HFFc6 (cell line): Measurements from ENCODE around the gene ARHGEF3. TPM values are rescaled to one million over a fixed set of nuclear protein-coding genes. Genes with fewer than 3 reads are reported as not detected.

Experiments used
- DNase-seq: peaks from one replicate; pipeline ENCODE4 v3.0.0-alpha.2; 2018
- H3K27ac Mint-ChIP-seq: 2 replicates; pipeline ENCODE4 v1.8.0; 2020; ENCODE audit warnings: mild to moderate bottlenecking, mixed read lengths
- H3K27me3 Mint-ChIP-seq: 2 replicates; pipeline ENCODE4 v1.8.0; 2021; ENCODE audit warnings: mild to moderate bottlenecking, moderate library complexity, mixed read lengths; ENCODE audit not compliant: insufficient read depth
- H3K36me3 Mint-ChIP-seq: 2 replicates; pipeline ENCODE4 v1.8.0; 2021; ENCODE audit warnings: low read depth, mixed read lengths
- H3K4me1 Mint-ChIP-seq: 2 replicates; pipeline ENCODE4 v1.8.0; 2020; ENCODE audit warnings: low read depth, mixed read lengths
- H3K4me3 Mint-ChIP-seq: 2 replicates; pipeline ENCODE4 v1.8.0; 2020; ENCODE audit warnings: mild to moderate bottlenecking, moderate library complexity, mixed read lengths
- H3K9me3 Mint-ChIP-seq: 2 replicates; pipeline ENCODE4 v1.8.0; 2020; ENCODE audit warnings: mild to moderate bottlenecking, mixed read lengths
- total RNA-seq, 6 experiments: library from RNA; stranded (reverse); fragmentation: NEBNext Ultra II Directional; extraction: Animal tissue kit (Norgen Biotek cat#: 25700); gene quantifications; 2 replicates in 1 of 6; 3 replicates in 5 of 6; pipeline ENCODE4 v1.2.3, GENCODE V29; 2021
- TF ChIP-seq, protein P1 (sequence below): fragments of 200-600 bp; sonication (generic); IDR thresholded peaks from 2 replicates; pipeline ENCODE4 v1.5.0; 2021; ENCODE audit warnings: antibody characterized with exemption, mild to moderate bottlenecking

ARHGEF3 gene
- total RNA-seq, 6 experiments from 2014 or later: 1.7 to 5.9 (median 2.4) TPM

DNA sequence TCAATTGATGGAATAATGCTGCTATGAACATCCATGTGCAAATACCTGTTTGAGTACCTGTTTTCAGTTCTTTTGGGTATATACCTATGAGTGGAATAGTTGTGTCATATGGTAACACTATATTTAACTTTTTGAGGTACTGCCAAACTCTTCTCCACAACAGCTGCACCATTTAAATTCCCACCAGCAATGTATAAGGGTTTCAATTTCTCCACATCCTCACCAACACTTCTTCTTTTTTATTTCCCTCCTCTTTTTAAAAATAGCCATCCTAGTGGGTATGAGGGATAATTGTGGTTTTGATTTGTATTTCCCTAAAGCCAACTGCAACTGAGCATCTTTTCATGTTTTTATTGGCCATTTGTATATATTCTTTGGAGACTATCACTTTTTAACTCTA is 31.3 kb upstream of the ARHGEF3 start:
- TF ChIP-seq, protein P1, sequence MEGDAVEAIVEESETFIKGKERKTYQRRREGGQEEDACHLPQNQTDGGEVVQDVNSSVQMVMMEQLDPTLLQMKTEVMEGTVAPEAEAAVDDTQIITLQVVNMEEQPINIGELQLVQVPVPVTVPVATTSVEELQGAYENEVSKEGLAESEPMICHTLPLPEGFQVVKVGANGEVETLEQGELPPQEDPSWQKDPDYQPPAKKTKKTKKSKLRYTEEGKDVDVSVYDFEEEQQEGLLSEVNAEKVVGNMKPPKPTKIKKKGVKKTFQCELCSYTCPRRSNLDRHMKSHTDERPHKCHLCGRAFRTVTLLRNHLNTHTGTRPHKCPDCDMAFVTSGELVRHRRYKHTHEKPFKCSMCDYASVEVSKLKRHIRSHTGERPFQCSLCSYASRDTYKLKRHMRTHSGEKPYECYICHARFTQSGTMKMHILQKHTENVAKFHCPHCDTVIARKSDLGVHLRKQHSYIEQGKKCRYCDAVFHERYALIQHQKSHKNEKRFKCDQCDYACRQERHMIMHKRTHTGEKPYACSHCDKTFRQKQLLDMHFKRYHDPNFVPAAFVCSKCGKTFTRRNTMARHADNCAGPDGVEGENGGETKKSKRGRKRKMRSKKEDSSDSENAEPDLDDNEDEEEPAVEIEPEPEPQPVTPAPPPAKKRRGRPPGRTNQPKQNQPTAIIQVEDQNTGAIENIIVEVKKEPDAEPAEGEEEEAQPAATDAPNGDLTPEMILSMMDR: no peak
- Mint-ChIP-seq H3K4me1 (peaks cover 20% of the 10 kb centered on the region), H3K27me3 (no peaks in the 10 kb centered on the region; the same call in 1 of the 2 replicates), H3K4me3 (no peak overlapping the region), H3K27ac (no peak overlapping the region), H3K9me3 (no peaks in the 10 kb centered on the region), H3K36me3 (no peaks in the 10 kb centered on the region)
- DNase-seq: no peak

- H3K4me1 Mint-ChIP-seq: peaks cover 14% of the 10 kb centered on the region
- DNase-seq: no peak
- TF ChIP-seq, protein P1: no peak
- no peak overlapping the region for H3K4me3 Mint-ChIP-seq
- H3K27me3 Mint-ChIP-seq: no peaks in the 10 kb centered on the region; the same call in 1 of the 2 replicates
- no peaks in the 10 kb centered on the region for H3K9me3 Mint-ChIP-seq
- H3K36me3 Mint-ChIP-seq: no peaks in the 10 kb centered on the region
- no peak overlapping the region for H3K27ac Mint-ChIP-seq
Observed at GRCh38 chr3:56831572-56831971, 29.8 kb upstream of the ARHGEF3 start.

DNA sequence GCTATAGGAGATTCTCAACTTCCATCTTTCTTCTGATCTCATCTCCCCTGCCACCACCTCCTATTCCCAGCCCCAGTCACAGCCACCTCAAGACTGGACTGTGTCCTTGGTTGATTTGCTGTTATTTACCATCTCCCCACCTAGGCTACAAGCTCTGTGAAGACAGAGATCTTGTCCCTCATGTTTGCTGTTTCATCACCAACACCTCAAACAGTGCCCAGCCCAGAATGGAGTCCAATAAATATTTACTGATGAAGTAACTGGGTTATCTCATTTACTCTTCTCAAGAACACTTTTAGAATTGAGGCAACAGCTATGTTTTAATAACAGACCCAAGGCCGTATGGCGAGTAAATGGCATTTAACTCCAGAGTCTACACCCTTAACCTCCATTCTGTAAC is 29.1 kb upstream of the ARHGEF3 start:
- no peaks in the 10 kb centered on the region for H3K36me3 Mint-ChIP-seq
- DNase-seq: no peak
- H3K27ac Mint-ChIP-seq: no peak overlapping the region
- TF ChIP-seq, protein P1: no peak
- no peaks in the 10 kb centered on the region for H3K9me3 Mint-ChIP-seq
- H3K4me1 Mint-ChIP-seq: peaks cover 9% of the 10 kb centered on the region
- no peak overlapping the region for H3K4me3 Mint-ChIP-seq
- peaks cover under 1% of the 10 kb centered on the region; the same call in 1 of the 2 replicates for H3K27me3 Mint-ChIP-seq

DNA sequence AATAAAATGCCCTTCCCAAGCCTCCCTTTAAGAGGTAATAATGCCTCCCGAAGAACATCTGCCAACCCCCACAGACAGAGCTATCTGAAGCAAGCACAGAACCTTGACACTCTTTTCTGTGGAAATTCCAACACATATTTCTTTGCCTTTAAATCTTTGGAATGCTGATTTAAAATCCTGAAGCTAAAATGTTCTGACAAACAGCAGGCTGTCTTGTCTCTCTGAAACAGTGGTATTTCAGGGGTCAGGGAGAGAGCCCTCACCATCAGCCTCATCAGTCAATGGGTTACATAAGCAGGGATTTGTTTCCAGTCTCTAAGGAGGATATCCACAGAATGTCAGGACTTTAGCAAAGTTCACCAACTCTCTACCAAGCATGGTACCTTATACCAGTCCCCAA is 27.8 kb upstream of the ARHGEF3 start:
- Mint-ChIP-seq H3K36me3 (no peaks in the 10 kb centered on the region), H3K27ac (no peak overlapping the region), H3K4me1 (peaks cover 9% of the 10 kb centered on the region), H3K4me3 (no peak overlapping the region), H3K9me3 (no peaks in the 10 kb centered on the region), H3K27me3 (peaks cover 3% of the 10 kb centered on the region)
- DNase-seq: no peak
- TF ChIP-seq, protein P1: no peak

DNA sequence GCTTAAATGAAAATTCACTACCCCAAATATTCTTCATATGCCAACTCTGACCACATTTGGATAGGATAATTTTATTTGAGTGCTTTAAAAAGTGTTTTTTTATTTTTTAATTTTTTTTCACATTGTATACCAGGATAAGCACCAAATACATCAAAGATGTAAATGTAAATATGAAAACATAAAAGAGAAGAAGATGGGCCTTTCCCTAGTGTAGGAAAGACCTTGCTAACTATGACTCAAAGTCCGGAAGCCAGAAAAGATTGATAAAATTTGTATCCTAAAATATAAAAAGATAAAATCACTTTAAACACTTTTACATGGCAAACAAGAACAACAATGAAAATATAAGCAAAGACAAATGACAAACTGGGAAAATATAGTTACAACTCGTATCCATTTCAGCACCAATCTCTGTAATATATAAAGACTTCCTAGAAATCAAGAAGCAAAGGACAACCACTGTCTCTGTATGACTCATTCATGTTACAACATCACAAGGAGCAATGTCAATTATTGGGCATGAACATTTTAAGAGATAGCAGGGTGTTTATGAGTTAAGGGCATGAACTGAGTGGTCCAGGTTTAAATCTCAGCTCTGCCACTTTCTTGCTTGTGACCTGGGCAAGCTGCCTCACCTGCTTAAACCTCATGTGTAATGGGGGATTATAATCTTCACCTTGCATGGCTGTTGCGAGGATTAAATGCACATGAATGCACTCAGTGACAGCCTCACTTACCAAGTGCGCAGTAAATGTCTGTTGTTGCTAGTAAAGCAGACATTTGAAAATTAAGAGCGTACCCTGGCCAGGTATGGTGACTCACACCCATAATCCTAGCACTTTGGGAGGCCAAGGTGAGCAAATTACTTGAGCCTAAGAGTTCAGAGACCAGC is 25.3 kb upstream of the ARHGEF3 start:
- Mint-ChIP-seq H3K27me3 (peaks cover 3% of the 10 kb centered on the region), H3K9me3 (no peaks in the 10 kb centered on the region), H3K4me3 (no peak overlapping the region), H3K36me3 (no peaks in the 10 kb centered on the region), H3K4me1 (peaks cover 23% of the 10 kb centered on the region), H3K27ac (no peak overlapping the region)
- TF ChIP-seq, protein P1: no peak
- DNase-seq: no peak
